GM18498 (cell line): ENCODE results near the gene PLK5.
"Not testable (repeated sequence)": the region's sequence is repeated elsewhere in the genome, so short reads cannot be mapped to it uniquely, and the experiment has no call there.

Experiments used
- ATAC-seq: cut with Tn5 transposase; IDR thresholded peaks from one replicate; pipeline ENCODE4 v1.9.1; 2021; ENCODE audit warnings: mild to moderate bottlenecking, moderate library complexity; ENCODE audit not compliant: unreplicated experiment

PLK5 gene

DNA sequence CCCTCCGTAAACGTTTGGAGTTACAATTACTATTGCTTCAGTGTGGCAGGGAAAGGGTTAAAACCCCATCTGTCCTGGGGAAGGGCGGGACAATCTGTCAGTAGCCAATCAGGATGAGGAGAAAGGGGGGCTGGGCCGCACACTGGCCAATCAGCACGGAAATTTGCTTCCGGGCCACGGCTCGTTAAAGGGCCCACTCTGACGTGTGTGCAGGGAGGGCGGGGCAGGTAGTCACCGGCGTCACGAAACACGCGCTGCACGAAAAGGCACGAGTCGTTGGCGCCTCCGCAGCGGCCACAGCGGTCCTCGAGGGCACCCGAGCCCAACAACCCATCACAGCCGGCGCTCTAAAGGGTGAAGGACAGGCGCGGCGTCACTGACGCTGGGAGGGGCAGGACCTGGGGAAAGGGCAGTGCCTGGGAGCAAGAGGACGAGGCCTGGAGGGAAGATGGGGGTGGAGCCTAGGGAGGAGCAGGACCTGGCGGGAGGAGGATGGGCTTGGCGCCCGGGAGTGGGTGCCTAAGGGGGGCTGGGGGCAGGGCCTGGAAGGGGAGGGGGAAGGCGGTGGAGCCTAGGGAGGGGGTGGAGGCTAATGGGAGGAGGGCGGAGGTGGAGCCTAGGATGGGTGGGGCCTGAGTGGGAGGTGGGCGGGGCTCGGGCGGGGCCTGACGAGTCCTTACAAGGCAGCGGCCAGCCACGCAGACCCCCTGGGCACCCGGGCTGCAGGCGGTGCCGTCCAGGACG, 15.9 kb upstream of the PLK5 start:
- ATAC-seq: no peak

DNA sequence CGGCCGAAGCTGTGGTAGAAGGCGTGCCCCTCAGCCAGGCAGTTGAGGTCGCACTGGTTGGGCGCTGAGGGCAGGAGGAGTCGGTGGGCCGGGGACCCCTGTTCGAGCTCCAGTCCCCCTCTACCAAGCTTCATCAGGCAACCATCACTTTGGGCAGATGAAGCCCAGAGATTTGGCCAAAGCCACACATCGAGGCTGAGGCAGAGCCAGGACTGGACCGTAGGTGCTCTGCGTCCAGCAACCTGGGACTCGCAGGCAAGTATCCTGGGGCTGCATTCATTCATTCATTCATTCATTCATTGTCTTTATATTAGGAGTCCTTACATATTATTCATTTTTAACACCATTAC, 15.4 kb upstream of the PLK5 start:
- no peak for ATAC-seq

DNA sequence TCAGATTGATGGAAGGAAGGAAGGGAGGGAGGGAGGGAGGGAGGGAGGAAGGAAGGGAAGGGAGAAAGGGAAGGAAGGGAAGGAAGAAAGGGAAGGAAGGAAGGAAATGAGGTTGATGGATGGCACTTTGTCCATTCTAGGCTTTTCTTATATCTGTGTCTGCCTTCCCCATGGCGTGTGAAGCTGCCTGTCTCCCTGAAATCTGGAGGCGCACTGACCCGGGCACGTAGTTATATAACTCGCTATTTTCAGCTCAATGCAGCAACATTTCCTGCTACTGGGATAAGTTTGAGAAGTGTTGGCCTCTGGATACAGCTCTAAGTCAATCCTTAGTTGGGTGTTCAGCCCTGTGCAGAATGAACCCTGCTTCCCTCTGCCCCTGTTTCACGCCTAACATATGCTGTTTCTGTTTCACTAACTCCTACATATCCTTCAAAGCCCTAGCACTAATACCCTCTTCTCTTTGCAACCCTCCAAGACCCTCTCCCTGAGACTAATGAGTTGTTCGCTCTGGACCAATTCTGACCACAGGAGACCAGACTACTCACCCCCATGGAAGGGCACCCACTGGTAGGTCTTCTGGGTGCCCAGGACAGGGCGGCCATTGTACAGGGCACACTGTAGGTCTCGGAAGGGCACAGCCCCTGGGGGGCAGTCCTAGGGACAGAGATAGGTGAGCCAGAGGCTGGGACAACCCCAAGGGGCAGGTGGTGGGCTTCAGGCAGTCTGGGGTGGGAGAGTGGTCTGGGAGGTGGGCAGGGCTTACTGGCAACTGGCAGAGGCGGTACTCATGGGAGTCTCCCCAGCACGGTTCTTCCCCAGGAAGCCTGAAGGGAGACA, 14.1 kb upstream of the PLK5 start:
- ATAC-seq: no peak

DNA sequence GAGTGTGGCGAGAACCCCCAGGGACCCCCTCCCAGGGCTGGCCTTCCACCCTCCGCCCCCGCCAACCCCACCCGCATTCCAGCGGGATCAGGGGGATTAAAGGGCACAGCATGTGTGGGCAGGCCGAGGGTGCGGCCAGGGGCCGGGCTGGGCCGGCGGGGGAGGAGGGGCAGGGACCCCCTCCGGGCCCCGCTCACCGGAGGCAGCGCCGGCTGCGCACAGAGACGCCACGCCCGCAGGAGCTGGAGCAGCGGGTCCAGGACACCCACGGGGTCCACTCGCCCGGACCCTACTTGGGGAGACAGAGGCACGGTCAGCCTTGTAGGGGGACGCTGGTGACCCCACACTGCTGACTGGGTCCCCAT, 13.5 kb upstream of the PLK5 start:
- ATAC-seq: no peak

DNA sequence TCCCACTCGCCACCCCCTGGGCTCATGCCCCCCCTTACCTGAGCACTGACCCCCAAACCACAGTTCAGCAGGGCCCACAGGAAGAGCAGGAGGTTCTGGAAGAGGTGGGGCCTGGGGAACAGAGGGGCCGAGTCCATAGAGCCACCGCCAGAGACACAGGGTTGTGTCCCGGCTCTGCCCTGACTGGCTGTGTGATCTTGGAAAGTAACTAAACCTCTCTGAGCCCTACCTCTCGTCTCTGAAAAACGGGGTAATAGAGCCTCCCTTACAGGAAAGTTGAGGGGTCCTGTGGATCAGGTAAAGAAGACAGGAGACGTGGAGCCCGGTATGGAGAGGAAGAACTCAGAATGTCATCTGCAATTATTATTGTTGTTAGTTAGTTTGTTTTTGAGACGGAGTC, 13.1 kb upstream of the PLK5 start:
- no peak for ATAC-seq

DNA sequence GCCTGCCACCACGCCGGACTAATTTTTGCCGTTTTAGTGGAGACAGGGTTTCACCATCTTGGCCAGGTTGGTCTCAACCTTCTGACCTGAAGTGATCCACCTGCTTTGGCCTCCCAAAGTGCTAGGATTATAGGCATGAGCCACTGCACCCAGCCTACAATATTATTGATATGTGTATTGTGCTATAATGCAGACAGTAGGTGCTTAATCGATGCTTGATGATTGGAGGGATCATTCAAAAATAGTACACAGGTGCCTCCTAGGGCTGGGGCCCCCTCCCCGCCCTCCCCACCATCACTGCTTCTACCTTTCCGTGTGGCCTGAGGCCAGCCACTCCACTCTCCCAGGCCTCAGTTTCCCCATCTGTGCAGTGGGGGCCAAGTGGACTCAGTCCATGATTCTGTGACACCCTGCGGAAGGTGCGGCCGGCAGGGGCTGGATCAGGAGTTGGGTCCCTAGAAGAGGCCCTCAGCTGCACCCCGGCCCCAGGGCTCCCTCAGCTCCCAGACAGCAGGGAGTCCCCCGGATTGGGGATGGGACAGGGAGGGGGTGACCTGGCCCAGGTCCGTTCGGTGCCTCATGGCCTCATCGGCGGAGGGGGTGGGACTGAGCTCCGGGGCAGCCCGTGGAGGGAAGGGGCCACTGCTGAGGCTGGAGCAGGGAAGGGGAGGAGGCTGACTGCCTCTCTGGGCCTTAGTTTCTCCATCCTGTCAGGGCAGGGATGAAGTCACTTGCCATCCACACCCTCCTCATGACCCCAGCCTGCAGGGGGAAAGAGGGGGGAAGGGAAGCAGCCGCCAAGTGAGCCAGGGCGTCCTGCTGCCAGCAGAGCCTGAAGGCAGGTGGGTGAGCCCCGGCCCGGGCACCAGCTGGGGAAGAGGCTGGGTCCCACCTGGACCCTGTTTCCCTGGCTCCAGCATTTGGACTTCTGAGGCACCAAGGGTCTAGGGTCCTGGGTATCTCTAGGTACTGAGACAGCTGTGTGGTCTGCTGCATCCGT, 12.3 kb upstream of the PLK5 start:
- no peak for ATAC-seq

DNA sequence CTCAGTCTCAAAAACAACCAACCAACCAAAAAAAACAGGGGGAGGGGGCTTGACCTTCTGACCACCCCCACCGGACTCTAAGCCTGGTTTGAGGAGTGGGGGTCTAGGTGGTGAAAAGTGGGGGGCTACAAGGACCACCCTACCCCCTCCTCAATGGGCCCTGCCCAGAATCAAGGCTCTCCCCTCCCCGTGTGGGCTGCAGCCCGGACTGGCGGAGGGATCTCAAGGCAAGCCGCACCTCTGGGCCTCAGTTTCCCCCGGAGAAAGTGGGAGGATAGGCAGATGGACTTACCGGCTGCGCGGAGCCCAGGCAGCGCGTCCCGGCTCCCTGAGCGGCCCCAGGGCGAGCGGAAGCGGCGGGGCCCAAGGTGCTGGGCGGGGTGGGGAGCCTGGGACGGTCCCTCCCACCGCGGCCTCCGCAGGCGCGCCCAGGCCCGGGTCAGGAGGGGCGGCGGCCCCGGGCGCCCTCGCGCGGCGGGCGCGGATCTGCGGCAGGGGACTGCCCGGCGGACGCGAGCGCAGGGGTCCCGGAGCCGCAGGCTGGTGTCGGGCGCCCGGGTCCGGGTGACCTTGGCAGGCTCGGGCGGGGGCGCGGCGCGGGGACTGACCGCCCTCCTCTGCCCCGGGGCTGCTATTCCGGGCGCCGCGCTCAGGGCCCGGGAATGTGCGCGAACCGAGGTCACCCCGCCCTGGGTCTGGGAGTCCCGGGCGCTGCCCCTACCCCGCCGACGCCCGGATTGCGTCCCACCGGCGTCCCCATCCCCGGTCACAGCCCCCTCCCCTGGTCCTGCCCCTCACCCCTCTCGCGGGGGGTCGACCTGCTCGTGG, 11.0 kb upstream of the PLK5 start, which contains the start of gene ADAMTSL5:
TSS of gene ADAMTSL5 (minus strand) at position 349 of the 828 bp plus-strand sequence. CDS start 2,076 bp downstream, outside the sequence.
- ATAC-seq: no peak

DNA sequence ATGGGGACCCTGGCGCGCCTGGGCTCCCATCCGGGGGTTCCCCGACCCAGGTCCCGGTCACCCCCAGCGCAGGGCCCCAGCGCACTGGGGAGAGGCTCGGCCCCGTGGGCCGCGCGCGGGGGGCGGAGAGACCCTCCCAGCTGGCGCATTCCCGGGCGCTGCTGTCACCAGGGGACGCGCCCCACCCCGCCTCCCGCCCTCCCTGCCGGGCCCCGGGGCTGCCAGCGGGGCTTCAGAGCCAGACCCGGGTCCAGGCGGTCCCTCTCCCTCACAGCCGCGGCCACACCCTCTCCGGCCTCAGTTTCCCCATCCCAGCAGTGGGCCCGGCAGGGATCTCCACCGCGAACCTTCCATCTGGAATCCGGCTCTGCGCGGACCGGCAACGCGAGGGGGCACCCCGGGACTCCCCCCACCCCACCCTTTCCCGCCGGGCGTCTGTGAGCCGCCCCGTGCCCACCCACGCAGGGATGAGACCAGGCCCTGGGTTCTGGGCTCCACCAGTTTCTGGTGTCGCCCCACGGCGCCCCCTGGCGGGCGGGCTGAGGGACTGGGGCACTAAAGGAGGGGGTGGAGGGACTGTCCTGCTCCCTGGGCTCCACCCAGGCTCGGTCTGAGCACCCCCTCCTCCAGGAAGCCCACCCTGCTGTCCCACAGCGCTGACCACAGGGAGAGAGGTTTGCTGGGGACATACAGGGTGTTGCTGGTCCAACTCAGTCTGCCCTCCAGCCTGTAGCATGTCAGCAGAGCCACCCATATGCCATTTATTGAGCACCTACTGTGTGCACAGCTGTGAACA, 10.2 kb upstream of the PLK5 start:
- no peak for ATAC-seq

DNA sequence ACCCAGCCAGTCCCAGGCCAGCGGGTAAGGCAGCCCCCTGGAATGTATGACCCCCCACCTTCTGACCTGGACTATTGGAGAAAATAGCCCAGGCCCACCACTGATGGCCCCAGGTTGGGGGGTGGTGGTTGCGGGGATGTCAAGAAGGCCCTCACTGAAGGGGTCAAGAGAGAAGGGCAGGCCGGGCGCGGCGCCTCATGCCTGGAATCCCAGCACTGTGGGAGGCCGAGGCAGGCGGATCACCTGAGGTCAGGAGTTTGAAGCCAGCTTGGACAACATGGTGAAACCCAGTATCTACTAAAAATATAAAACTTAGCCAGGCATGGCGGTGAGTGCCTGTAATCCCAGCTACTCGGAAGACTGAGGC, 9.6 kb upstream of the PLK5 start:
- ATAC-seq: no peak

DNA sequence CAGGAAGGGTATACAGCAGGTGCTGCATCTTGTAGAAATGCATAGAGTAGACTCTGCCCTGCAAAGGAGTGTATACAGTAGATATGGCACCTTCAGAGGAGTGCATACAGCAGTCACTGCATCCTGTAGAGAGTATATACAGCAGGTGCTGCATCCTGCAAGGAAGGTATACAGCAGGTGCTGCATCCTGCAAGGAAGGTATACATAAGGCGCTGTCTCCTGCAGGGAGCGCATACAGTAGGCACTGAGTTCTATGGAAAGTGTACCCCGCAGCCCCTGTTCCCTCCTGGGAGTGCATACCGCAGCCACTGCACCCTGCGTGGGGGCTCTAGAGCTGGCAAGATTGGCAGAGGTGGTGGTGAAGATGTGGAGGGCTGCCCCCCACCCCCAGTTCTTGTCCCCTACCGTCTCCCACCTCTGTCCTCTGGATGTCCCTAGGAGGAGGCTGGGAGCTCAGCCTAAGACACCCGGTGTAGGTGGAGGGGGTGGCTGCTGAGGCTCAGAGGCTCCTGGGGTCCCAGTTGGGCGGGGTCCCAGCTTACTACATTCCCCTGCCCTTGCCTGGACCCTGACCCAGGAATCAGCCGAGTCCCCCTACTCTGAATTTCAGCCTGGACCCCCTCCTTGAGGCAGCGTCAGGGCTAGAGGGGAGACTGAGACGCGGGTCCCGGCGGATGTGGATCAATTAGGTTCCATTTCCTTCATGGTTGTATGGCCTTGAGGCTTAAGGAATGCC, 8.7 kb upstream of the PLK5 start:
- no peak for ATAC-seq

DNA sequence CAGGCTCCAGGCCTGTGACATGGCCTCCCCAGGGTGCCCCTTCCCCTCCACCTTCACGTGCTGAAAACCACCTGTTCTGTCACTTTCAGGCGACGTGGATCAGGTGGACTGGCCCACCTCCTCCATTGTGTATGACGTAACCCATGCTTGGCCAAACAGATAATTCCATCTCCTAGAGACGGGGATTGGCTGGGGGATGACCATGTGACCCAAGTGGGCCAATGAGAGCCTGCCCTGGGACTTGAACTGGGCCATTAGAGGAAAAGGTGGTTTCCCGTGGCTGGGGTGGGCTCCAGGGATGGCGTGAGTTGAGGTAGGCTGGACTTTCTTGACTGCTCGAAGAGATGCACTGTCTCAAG, 7.5 kb upstream of the PLK5 start:
- ATAC-seq: no peak

DNA sequence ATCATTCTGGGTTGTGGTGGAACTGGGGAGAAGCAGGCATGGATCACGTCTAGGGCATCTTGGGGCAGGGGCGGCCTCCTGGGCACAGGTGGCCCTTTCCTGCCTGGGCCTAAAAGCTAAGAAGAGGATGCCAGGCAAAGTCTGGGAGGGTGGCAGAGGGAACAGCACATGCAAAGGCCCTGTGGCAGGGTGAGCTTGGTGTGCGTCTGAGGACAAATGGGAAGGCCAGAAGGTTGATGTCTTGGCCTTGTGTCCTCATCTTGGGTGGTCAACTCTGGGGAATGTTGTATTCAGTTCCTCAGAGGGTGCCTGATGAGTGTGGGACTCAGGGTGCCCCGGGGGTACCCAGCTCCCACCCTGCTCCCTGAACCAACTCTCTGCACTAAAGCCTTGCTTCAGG, 5.4 kb upstream of the PLK5 start:
- no peak for ATAC-seq

DNA sequence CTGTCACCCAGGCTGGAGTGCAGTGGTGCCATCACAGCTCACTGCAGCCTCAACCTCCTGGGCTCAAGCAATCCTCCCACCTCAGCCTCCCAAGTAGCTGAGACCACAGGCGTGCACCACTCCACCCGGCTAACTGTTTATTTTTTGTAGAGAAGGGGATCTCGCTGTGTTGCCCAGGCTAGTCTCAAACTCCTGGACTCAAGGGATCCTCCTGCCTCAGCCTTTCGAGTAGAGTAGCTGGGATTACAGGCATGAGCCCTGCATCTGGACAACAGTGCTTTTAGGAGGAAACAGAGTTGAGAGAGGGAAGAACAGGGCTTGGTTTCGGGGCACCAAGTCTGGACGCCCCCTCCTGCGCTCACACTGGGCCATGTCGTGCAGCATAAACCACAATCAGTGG, 4.1 kb upstream of the PLK5 start:
- ATAC-seq: not testable (repeated sequence)

DNA sequence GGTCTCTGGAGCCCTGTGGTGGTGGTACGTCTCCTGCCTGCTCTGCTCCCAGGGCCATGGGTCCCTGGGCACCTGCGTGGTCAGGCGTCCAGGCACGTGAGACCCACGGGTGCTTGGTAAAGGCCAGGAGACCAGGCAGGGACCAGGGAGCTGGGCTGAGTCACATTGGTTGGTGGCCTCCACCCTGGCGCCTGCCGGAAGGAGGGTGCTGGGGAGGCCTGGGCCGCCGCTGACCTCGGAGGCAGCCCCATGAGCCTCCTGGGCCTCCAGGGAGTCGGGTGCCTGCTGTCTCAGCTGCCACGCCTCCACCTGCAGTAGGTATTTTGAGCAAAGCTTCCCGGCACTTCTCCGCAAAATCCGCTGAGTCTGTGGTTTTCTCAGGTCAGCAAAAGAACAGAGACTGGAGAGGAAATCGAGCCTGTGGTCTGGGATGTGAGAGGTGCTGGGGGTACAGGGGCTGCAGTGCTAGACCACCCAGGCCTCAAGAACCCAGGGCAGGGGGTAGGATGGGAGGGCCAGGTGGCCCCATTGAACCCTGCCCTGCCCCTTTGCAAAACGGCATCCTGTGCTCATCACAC, 3.6 kb upstream of the PLK5 start:
- no peak for ATAC-seq

DNA sequence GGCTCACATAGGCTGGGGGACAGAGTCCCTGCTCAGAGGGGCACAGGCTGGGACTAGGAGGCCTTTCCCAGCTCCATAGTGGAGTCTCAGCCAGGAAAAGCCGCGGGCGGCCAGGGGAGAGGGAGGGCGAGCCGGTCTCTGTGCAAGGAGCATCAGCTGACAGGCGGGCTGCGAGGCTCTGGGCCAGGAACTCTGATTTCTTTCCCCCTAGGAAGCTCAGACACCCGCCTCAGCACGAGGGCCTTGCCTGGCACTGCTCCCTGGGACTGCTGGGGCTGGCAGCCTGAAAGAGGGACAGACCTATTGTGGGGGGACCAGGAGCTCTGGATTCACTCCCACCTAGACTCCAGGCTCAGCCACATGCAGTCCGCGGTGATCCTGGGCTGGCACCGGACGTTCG, 2.2 kb upstream of the PLK5 start:
- no peak for ATAC-seq

DNA sequence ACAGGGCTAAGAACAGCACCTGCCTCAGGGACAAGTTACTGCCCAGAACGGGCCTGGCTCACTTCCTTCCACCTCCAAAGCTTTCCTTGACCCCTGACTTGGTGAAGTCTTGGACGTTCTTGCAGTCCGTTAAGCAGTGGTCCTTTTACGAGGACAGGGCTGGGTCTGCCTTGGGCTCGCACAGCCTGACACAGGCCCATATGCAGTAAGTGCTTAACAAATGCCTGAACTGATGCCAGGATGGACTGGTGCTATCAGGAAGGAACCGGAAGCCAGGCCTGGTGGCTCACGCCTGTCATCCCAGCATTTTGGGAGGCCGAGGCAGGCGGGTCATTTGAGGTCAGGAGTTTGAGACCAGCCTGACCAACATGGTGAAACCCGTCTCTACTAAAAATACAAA, 1.8 kb upstream of the PLK5 start:
- no peak for ATAC-seq

DNA sequence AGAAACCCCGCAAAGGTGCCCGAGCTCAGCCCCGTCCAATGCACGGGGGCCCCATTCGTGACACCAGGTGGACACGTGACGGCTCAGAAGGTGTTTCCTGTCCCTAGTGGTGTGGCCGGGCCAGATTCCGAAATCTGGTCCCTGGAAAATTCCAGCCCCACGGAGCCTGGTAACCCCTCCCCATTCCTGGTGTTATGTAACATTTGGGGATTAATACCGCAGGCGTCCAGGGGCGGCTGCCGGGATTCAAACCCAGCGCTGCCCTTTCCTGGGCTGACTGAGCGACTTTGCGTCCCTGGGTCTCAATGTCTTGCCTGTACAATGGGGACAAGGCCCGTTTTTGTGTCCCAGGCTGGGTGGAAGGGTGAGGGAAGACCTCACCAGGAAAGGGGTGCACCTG, 1.0 kb upstream of the PLK5 start:
- no peak for ATAC-seq

DNA sequence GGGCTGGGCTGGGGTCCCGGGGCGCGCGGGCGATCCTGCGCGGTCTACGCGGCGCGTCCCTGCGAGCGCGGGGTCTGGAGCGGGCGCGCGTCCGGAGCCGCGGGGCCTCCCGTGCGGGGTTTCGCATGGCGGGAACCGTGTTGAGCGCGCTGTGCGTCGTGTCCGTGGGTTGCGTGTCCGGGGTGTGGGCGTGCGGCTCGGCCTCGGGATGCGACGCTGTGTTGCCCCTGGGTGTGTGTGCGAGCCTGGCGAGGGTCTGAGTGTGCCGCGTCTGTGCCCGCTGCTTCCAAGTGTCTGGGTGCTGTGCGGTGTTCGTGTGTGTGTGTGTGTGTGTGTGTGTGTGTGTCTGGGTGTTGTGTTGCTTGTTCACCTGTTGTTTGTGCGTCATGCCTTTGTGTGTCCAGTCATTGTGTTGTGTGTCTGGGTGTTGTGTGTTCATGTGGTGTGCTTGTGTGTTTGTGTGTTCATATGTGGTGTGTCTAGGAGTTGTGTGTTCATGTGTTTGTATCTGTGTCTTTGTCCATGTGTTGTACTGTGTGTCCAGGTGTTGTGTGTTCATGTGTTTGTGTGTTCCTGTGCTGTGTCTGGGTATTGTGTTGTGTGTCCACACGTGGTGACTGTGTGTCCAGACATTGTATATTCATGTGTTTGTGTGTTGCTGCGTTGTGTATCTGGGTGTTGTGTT, 552 bp downstream of the PLK5 start:
- no peak for ATAC-seq
